ENCODE data around the gene ZNF212.
A peak's percentile ranks its signal among the peaks of the same experiment; 100 is the strongest.

Gene ZNF212

GRCh38 chr7:149239345-149240143 is at the start of gene ZNF212:
Gene ZNF212, plus strand, starts transcription at chr7:149239651. Its CDS starts 128 bp downstream, at chr7:149239779.
- peak; percentile 97 for DNase-seq (ENCODE audit: extremely low spot score)
- TF ChIP-seq CTCF (IDR thresholded peaks at IDR 0.05; ENCODE audit: control extremely low read depth, extremely low read depth, low read depth, missing control alignments), result peak; percentile 97
- POLR2A ChIA-PET, result no interaction called here
- CTCF ChIA-PET, result interaction anchor here (1.2 to 3.5 kb wide), 6 partner anchors 9 to 32 kb away, joined by 3 to 18 read pairs (median 4); partner anchors contain the start of gene ZNF783

GRCh38 chr7:149191851-149192250 is 47.6 kb upstream of the ZNF212 start:
- CTCF ChIA-PET, result interaction anchor here (1.6 kb wide), 1 partner anchor 45 kb away, joined by 4 read pairs; the partner anchor contains the start of gene ZNF398
- POLR2A ChIA-PET, result no interaction called here
- DNase-seq (ENCODE audit: extremely low spot score), result no peak
- no peak for TF ChIP-seq CTCF (IDR thresholded peaks at IDR 0.05; ENCODE audit: control extremely low read depth, extremely low read depth, low read depth, missing control alignments)

GRCh38 chr7:149194799-149195179 is 44.7 kb upstream of the ZNF212 start:
- no peak for DNase-seq (ENCODE audit: extremely low spot score)
- no peak for TF ChIP-seq CTCF (IDR thresholded peaks at IDR 0.05; ENCODE audit: control extremely low read depth, extremely low read depth, low read depth, missing control alignments)
- CTCF ChIA-PET, result interaction anchor here (0.6 to 3.3 kb wide), 29 partner anchors 8 to 431 kb away, joined by 3 to 15 read pairs (median 4); partner anchors contain the start of genes ZNF398, ZNF425 and ZNF783
- POLR2A ChIA-PET, result no interaction called here

GRCh38 chr7:149195180-149196150 is 44.0 kb upstream of the ZNF212 start, which contains the start of gene ZNF282:
Gene ZNF282, plus strand, starts transcription at chr7:149195546. Its CDS starts 44 bp downstream, at chr7:149195590.
- peak; percentile 68 for TF ChIP-seq CTCF (IDR thresholded peaks at IDR 0.05; ENCODE audit: control extremely low read depth, extremely low read depth, low read depth, missing control alignments)
- peak; percentile 94 for DNase-seq (ENCODE audit: extremely low spot score)
- POLR2A ChIA-PET, result interaction anchor here (1.2 kb wide), 1 partner anchor 9 kb away, joined by 4 read pairs; no protein-coding TSS in a partner anchor
- CTCF ChIA-PET, result interaction anchor here (0.6 to 3.3 kb wide), 33 partner anchors 9 to 430 kb away, joined by 3 to 15 read pairs (median 4); partner anchors contain the start of genes ZNF398, ZNF425 and ZNF783

- ChIA-PET POLR2A (interaction anchor here (1.2 kb wide), 1 partner anchor 8 kb away, joined by 4 read pairs; no protein-coding TSS in a partner anchor), CTCF (interaction anchor here (1.0 to 3.3 kb wide), 17 partner anchors 9 to 429 kb away, joined by 3 to 15 read pairs (median 5); partner anchors contain the start of gene ZNF398)
- DNase-seq (ENCODE audit: extremely low spot score), result no peak
- TF ChIP-seq CTCF (IDR thresholded peaks at IDR 0.05; ENCODE audit: control extremely low read depth, extremely low read depth, low read depth, missing control alignments), result no peak
Observed at GRCh38 chr7:149196151-149196704, 43.2 kb upstream of the ZNF212 start.

Measured in GM10248 (cell line).